Subcutaneous adipose tissue (tissue), 4 donors: ENCODE measurements around the gene PHC3. TPM values are rescaled to one million over a fixed set of nuclear protein-coding genes. Genes with fewer than 3 reads are reported as not detected.

Experiments used
- CTCF ChIP-seq: fragments of 450-650 bp; IDR thresholded peaks from one replicate; pipeline ENCODE4 v1.5.1; 2016; ENCODE audit warnings: low read depth, mild to moderate bottlenecking, control low read depth, antibody characterized with exemption, moderate library complexity
- total RNA-seq, 4 donors: library from RNA; depleted of rRNA; stranded (reverse); fragments of >200 nt; gene quantifications; one replicate each; pipeline ENCODE4 v1.1.0, GENCODE V29; 2016

Gene PHC3
- total RNA-seq, 4 donors from 2014 or later, result 57.1 to 89.7 (median 62.1) TPM

- TF ChIP-seq CTCF, result no peak
These were observed 21.9 kb upstream of the PHC3 start for GRCh38 chr3:170203457-170203856.

GRCh38 chr3:170201527-170201926 lies 20.0 kb upstream of the PHC3 start:
- no peak for TF ChIP-seq CTCF

GRCh38 chr3:170200987-170201386 lies 19.5 kb upstream of the PHC3 start:
- TF ChIP-seq CTCF, result no peak

- TF ChIP-seq CTCF, result no peak
These were observed 15.3 kb upstream of the PHC3 start for GRCh38 chr3:170196833-170197232.

GRCh38 chr3:170189398-170190256 lies 8.1 kb upstream of the PHC3 start:
- no peak for TF ChIP-seq CTCF

GRCh38 chr3:170180079-170180907 lies 1.2 kb downstream of the PHC3 start:
- TF ChIP-seq CTCF, result no peak

- TF ChIP-seq CTCF, result no peak
These were observed 2.1 kb downstream of the PHC3 start for GRCh38 chr3:170179432-170179831.
